GM12878 (cell line): Measurements from ENCODE around the gene ZNF804A. TPM values are rescaled to one million over a fixed set of nuclear protein-coding genes. Genes with fewer than 3 reads are reported as not detected.

Experiments used
- ATAC-seq: fragments of 200-7000 bp; cut with Tn5 transposase; 3 replicates; pipeline ENCODE4 v1.9.1; 2020; ENCODE audit warnings: mild to moderate bottlenecking, moderate library complexity
- BruUV-seq: library from RNA; stranded (reverse); fragments of 400-500 nt; replicated peaks from 2 replicates; lab custom pipeline; 2021; lab: Mats Ljungman, UMichigan
- CTCF ChIA-PET: fragments of 300-600 bp; sonication (Branson Sonifier 250); formaldehyde crosslinking; extraction: SDS; loops from one replicate; lab custom pipeline; 2021; ENCODE audit warnings: inconsistent platforms; lab: Yijun Ruan, JAX
- POLR2A ChIA-PET: fragments of 350-600 bp; formaldehyde crosslinking; extraction: SDS; loops from one replicate; lab custom pipeline; 2021; ENCODE audit warnings: inconsistent platforms; lab: Charles Lee
- RAD21 ChIA-PET: fragments of 300-600 bp; sonication (Branson Sonifier 250); formaldehyde crosslinking; loops from one replicate; lab custom pipeline; 2023; ENCODE audit warnings: antibody characterized with exemption; ENCODE audit not compliant: unreplicated experiment; lab: Charles Lee
- SMC1A ChIA-PET: fragments of 300-600 bp; sonication (Branson Sonifier 250); formaldehyde crosslinking; loops from one replicate; lab custom pipeline; 2023; ENCODE audit not compliant: unreplicated experiment, uncharacterized antibody; lab: Charles Lee
- DNase-seq: peaks from one replicate; pipeline ENCODE4 v3.0.0-alpha.2; 2011; ENCODE audit warnings: low read depth, low spot score
- FAIRE-seq: peaks from 3 replicates; lab custom pipeline; 2011; peaks lifted over from hg19 to GRCh38; lab: Jason Lieb, UNC
- H2AFZ ChIP-seq: 2 replicates; pipeline ENCODE4 v1.6.0; 2011; ENCODE audit warnings: low read depth, low read length, control low read depth; ENCODE audit not compliant: control insufficient read depth
- H3K27ac ChIP-seq: 2 replicates; pipeline ENCODE4 v1.5.1; 2011; ENCODE audit warnings: control low read depth; ENCODE audit not compliant: control insufficient read depth, insufficient read depth
- H3K27me3 ChIP-seq, 2 experiments: replicated peaks in 1 of 2; 2 replicates each; pipeline versions ENCODE4 v1.6.0 to v1.6.1; 2011; ENCODE audit warnings: low read length in 1 of 2; ENCODE audit not compliant: control insufficient read depth in 2 of 2, insufficient read depth in 2 of 2
- H3K36me3 ChIP-seq, 2 experiments: 2 replicates each; pipeline ENCODE4 v1.5.1; 2011; ENCODE audit warnings: low read length in 1 of 2; ENCODE audit not compliant: control insufficient read depth in 2 of 2, insufficient read depth in 2 of 2
- H3K4me1 ChIP-seq: 2 replicates; pipeline ENCODE4 v1.6.1; 2011; ENCODE audit warnings: mild to moderate bottlenecking, low read length, moderate library complexity, mixed read lengths; ENCODE audit not compliant: control insufficient read depth, insufficient read depth
- H3K4me2 ChIP-seq: 2 replicates; pipeline ENCODE4 v1.6.0; 2011; ENCODE audit warnings: control low read depth; ENCODE audit not compliant: control insufficient read depth, insufficient read depth
- H3K4me3 ChIP-seq: fragments of 200-600 bp; sonication (generic); 2 replicates; pipeline ENCODE4 v1.5.1; 2016
- H3K79me2 ChIP-seq: 2 replicates; pipeline ENCODE4 v1.6.0; 2011; ENCODE audit warnings: low read length; ENCODE audit not compliant: control insufficient read depth, insufficient read depth
- H3K9ac ChIP-seq: 2 replicates; pipeline ENCODE4 v1.8.0; 2011; ENCODE audit warnings: low read length, control low read depth, mixed read lengths; ENCODE audit not compliant: control insufficient read depth, insufficient read depth
- H3K9me3 ChIP-seq: replicated peaks from 3 replicates; pipeline ENCODE4 v1.5.1; 2011; ENCODE audit warnings: mild to moderate bottlenecking, low read length; ENCODE audit not compliant: control insufficient read depth, insufficient read depth
- H4K20me1 ChIP-seq: 2 replicates; pipeline ENCODE4 v1.6.0; 2011; ENCODE audit not compliant: control insufficient read depth, insufficient read depth
- ATF7 ChIP-seq: fragments of 450-650 bp; IDR thresholded peaks from 2 replicates; pipeline ENCODE4 v1.6.1; 2016; ENCODE audit warnings: low read depth, mild to moderate bottlenecking
- BCL11A ChIP-seq: IDR thresholded peaks from 2 replicates; pipeline ENCODE4 v1.6.1; 2011; ENCODE audit warnings: low read depth, low read length
- CBFB ChIP-seq: IDR thresholded peaks from 2 replicates; pipeline ENCODE4 v1.6.1; 2016; ENCODE audit warnings: antibody characterized with exemption, low read depth
- HDAC2 ChIP-seq: fragments of 200-600 bp; sonication (generic); IDR thresholded peaks from 2 replicates; pipeline ENCODE4 v1.6.1; 2017
- IRF4 ChIP-seq: IDR thresholded peaks from 2 replicates; pipeline ENCODE4 v1.6.1; 2011; ENCODE audit warnings: low read depth, low read length
- KAT2A ChIP-seq: conservative IDR thresholded peaks from 2 replicates; pipeline ENCODE4 v1.6.1; 2011; ENCODE audit warnings: low read depth, low read length; ENCODE audit not compliant: control insufficient read depth
- KDM1A ChIP-seq: fragments of 200-600 bp; sonication (generic); IDR thresholded peaks from 2 replicates; pipeline ENCODE4 v1.6.1; 2016; ENCODE audit warnings: borderline replicate concordance
- NFXL1 ChIP-seq: fragments of 450-650 bp; IDR thresholded peaks from 2 replicates; pipeline ENCODE4 v1.6.1; 2017; ENCODE audit warnings: antibody characterized with exemption, mild to moderate bottlenecking, borderline replicate concordance
- SMC3 ChIP-seq: IDR thresholded peaks from 2 replicates; pipeline ENCODE4 v1.6.1; 2011; ENCODE audit warnings: low read length, improper control_type of control experiment, borderline replicate concordance
- SRF ChIP-seq, 2 experiments: IDR thresholded peaks; 2 replicates each; pipeline ENCODE4 v1.6.1; 2011; ENCODE audit warnings: low read depth in 2 of 2, low read length in 2 of 2, mild to moderate bottlenecking in 1 of 2, moderate library complexity in 1 of 2
- STAT3 ChIP-seq: IDR thresholded peaks from 2 replicates; pipeline ENCODE4 v1.6.1; 2011; ENCODE audit warnings: low read depth, low read length, improper control_type of control experiment
- TBL1XR1 ChIP-seq: IDR thresholded peaks from 2 replicates; pipeline ENCODE4 v1.6.1; 2012; ENCODE audit warnings: low read depth, low read length, improper control_type of control experiment
- ZSCAN29 ChIP-seq: fragments of 450-650 bp; IDR thresholded peaks from 2 replicates; pipeline ENCODE4 v1.6.1; 2017; ENCODE audit warnings: mild to moderate bottlenecking, moderate library complexity
- WGBS: methylation state at CpG from one replicate; pipeline ENCODE4 v1.1.6; 2016; ENCODE audit warnings: low lambda C conversion rate; ENCODE audit not compliant: insufficient replicate concordance, insufficient coverage; ENCODE audit errors: missing lambda C conversion rate; 5-methylcytosine and 5-hydroxymethylcytosine counted together
- in situ Hi-C: fragments of 300-500 bp; cut with MboI; formaldehyde crosslinking; loops from 9 replicates; pipeline ENCODE4 v1.14.3; 2018; ENCODE audit warnings: mixed read lengths
- intact Hi-C: fragments of 100-400 bp; cut with micrococcal nuclease; formaldehyde crosslinking; loops from one replicate; pipeline ENCODE4 v1.14.2; 2022; ENCODE audit not compliant: unreplicated experiment
- polyA plus RNA-seq, 11 experiments: library from polyadenylated mRNA; depleted of rRNA in 4 of 11; unstranded in 6 of 11; stranded (reverse) in 5 of 11; fragments of >200 nt; fragmentation: Nextera tagmentation in 4 of 11; fragmentation: Illumina TruSeq in 1 of 11; extraction: Ambion mirVana in 4 of 11; extraction: Trizol in 1 of 11; gene quantifications; 1 replicate in 1 of 11; 2 replicates in 10 of 11; pipeline versions ENCODE4 v1.2.1 to v1.2.3, GENCODE V29; 2011 to 2016; ENCODE audit warnings: inconsistent platforms in 2 of 11, missing spikeins in 2 of 11, low read depth in 1 of 11
- total RNA-seq, 4 experiments: library from RNA; depleted of rRNA in 3 of 4; stranded (reverse); fragments of >200 nt in 3 of 4; fragmentation: Illumina TruSeq in 1 of 4; extraction: Trizol in 1 of 4; gene quantifications; 2 replicates each; pipeline versions ENCODE4 v1.2.1 to v1.2.3, GENCODE V29; 2013 to 2021
- TF ChIP-seq, protein P1 (sequence below): fragments of 450-650 bp; IDR thresholded peaks from 2 replicates; pipeline ENCODE4 v1.6.1; 2016; ENCODE audit warnings: mild to moderate bottlenecking
- TF ChIP-seq, protein P2 (sequence below): fragments of 450-650 bp; IDR thresholded peaks from 2 replicates; pipeline ENCODE4 v1.6.1; 2018; ENCODE audit warnings: borderline replicate concordance, mild to moderate bottlenecking; ENCODE audit not compliant: partially characterized antibody
- TF ChIP-seq, protein P3 (sequence below): IDR thresholded peaks from 2 replicates; pipeline ENCODE4 v1.6.1; 2012; ENCODE audit warnings: mild to moderate bottlenecking, low read depth, low read length

The ZNF804A gene
- total and polyA plus RNA-seq, 10 of the 15 experiments (the other 5 are each of a cell fraction or from before 2014, with no cell fraction given), result 0.19 to 2.3 (median 1.4) TPM

DNA sequence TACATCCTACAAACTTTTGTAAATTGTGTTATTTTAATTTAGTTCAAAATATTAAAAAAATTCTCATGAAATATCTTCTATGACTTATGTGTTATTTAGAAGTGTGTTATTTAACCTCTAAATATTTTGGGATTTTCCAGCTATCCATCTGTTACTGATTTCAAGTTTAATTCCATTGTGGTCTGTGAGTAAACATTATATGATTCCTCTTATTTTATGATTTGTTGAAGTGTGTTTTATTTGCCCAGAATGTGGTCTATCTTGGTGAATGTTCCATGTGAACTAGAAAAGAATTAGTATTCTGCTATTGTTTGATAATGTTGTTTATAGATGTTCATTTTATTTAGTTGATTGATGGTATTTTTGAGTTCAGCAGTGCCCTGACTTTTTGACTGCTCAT, 136.0 kb downstream of the ZNF804A start (continued):
- TF ChIP-seq, protein P1, sequence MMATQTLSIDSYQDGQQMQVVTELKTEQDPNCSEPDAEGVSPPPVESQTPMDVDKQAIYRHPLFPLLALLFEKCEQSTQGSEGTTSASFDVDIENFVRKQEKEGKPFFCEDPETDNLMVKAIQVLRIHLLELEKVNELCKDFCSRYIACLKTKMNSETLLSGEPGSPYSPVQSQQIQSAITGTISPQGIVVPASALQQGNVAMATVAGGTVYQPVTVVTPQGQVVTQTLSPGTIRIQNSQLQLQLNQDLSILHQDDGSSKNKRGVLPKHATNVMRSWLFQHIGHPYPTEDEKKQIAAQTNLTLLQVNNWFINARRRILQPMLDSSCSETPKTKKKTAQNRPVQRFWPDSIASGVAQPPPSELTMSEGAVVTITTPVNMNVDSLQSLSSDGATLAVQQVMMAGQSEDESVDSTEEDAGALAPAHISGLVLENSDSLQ, result no peak

DNA sequence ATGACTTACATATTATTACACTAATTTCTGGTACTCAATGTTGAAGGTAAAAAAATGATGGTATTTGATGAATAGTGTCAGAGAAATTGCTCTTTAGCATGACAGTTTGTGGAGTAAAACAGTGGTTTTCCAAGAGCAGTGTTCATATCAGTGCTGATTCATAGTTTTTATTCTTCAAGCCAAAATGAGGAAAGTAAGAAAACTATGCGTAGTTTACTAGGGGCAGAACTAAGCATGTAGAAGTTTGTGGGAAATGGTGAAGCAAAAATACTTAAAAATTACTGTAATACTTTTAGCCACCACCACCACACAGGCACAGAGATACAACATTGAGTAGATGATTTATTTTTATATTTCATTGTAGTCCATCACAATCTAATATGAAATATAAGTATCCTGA, 137.3 kb downstream of the ZNF804A start:
- H3K27ac ChIP-seq, result no peak overlapping the region
- no peak overlapping the region for H3K4me2 ChIP-seq
- ATAC-seq (no peak), DNase-seq (no peak), FAIRE-seq (no peak)
- POLR2A ChIA-PET, result no interaction called here
- H3K36me3 ChIP-seq, result no peaks in the 10 kb centered on the region
- H4K20me1 ChIP-seq, result no peaks in the 10 kb centered on the region
- intact Hi-C loops (no loop called here), in situ Hi-C loops (no loop called here)
- RAD21 ChIA-PET, result no interaction called here
- H3K4me3 ChIP-seq, result no peak overlapping the region
- CTCF ChIA-PET, result no interaction called here
- BruUV-seq, result no TSS peak
- no peaks in the 10 kb centered on the region for H3K27me3 ChIP-seq
- H2AFZ ChIP-seq, result no peak overlapping the region
- 14% methylated on average over 1 of the region's 1 CpG for WGBS
- H3K9me3 ChIP-seq, result no peaks in the 10 kb centered on the region
- no peak overlapping the region for H3K9ac ChIP-seq
- SMC1A ChIA-PET, result no interaction called here
- no peaks in the 10 kb centered on the region for H3K4me1 ChIP-seq
- no peaks in the 10 kb centered on the region for H3K79me2 ChIP-seq
- no peak for TF ChIP-seq NFXL1
- TF ChIP-seq ZSCAN29, result no peak
- TF ChIP-seq, protein P2, sequence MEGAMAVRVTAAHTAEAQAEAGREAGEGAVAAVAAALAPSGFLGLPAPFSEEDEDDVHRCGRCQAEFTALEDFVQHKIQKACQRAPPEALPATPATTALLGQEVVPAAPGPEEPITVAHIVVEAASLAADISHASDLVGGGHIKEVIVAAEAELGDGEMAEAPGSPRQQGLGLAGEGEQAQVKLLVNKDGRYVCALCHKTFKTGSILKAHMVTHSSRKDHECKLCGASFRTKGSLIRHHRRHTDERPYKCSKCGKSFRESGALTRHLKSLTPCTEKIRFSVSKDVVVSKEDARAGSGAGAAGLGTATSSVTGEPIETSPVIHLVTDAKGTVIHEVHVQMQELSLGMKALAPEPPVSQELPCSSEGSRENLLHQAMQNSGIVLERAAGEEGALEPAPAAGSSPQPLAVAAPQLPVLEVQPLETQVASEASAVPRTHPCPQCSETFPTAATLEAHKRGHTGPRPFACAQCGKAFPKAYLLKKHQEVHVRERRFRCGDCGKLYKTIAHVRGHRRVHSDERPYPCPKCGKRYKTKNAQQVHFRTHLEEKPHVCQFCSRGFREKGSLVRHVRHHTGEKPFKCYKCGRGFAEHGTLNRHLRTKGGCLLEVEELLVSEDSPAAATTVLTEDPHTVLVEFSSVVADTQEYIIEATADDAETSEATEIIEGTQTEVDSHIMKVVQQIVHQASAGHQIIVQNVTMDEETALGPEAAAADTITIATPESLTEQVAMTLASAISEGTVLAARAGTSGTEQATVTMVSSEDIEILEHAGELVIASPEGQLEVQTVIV, result no peak
- TF ChIP-seq HDAC2, result no peak
- TF ChIP-seq IRF4, result no peak
- TF ChIP-seq, protein P3, sequence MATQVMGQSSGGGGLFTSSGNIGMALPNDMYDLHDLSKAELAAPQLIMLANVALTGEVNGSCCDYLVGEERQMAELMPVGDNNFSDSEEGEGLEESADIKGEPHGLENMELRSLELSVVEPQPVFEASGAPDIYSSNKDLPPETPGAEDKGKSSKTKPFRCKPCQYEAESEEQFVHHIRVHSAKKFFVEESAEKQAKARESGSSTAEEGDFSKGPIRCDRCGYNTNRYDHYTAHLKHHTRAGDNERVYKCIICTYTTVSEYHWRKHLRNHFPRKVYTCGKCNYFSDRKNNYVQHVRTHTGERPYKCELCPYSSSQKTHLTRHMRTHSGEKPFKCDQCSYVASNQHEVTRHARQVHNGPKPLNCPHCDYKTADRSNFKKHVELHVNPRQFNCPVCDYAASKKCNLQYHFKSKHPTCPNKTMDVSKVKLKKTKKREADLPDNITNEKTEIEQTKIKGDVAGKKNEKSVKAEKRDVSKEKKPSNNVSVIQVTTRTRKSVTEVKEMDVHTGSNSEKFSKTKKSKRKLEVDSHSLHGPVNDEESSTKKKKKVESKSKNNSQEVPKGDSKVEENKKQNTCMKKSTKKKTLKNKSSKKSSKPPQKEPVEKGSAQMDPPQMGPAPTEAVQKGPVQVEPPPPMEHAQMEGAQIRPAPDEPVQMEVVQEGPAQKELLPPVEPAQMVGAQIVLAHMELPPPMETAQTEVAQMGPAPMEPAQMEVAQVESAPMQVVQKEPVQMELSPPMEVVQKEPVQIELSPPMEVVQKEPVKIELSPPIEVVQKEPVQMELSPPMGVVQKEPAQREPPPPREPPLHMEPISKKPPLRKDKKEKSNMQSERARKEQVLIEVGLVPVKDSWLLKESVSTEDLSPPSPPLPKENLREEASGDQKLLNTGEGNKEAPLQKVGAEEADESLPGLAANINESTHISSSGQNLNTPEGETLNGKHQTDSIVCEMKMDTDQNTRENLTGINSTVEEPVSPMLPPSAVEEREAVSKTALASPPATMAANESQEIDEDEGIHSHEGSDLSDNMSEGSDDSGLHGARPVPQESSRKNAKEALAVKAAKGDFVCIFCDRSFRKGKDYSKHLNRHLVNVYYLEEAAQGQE, result no peak
- no peak for TF ChIP-seq BCL11A
- no peak for TF ChIP-seq STAT3
- no peak for TF ChIP-seq SMC3
- no peak for TF ChIP-seq KDM1A
- TF ChIP-seq KAT2A, result no peak
- TF ChIP-seq CBFB, result no peak
- TF ChIP-seq SRF (IDR thresholded peaks at IDR 0.05; ENCODE audit: low read depth in 2 of 2, low read length in 2 of 2), result no peak
- TF ChIP-seq ATF7, result no peak
- TF ChIP-seq TBL1XR1, result no peak
